Esophagus muscularis mucosa (tissue), 4 donors: ENCODE results near the gene ANKRD44. TPM values are rescaled to one million over a fixed set of nuclear protein-coding genes. Genes with fewer than 3 reads are reported as not detected.

Experiments used
- DNase-seq: peaks from one replicate; pipeline ENCODE4 v3.0.0-alpha.2; 2017; ENCODE audit errors: extremely low spot score
- H3K27ac ChIP-seq, 4 donors: fragments of 200-600 bp; sonication (generic); replicated peaks in 1 of 4; 1 replicate in 3 of 4; 2 replicates in 1 of 4; pipeline ENCODE4 v1.5.1; 2016 to 2019; ENCODE audit warnings: mild to moderate bottlenecking in 1 of 4
- H3K27me3 ChIP-seq, 4 donors: fragments of 200-600 bp; sonication (generic); one replicate each; pipeline versions ENCODE4 v1.5.1 to v1.6.0; 2016 to 2019
- H3K36me3 ChIP-seq, 4 donors: fragments of 200-600 bp; sonication (generic); one replicate each; pipeline ENCODE4 v1.5.1; 2016 to 2019
- H3K4me1 ChIP-seq, 4 donors: fragments of 200-600 bp; sonication (generic); one replicate each; pipeline ENCODE4 v1.5.1; 2016 to 2019
- H3K4me3 ChIP-seq, 4 donors: fragments of 200-600 bp; sonication (generic); 1 replicate in 2 of 4; 2 replicates in 2 of 4; pipeline ENCODE4 v1.5.1; 2016 to 2019; ENCODE audit warnings: mild to moderate bottlenecking in 4 of 4, moderate library complexity in 1 of 4
- H3K9me3 ChIP-seq, 4 donors: fragments of 200-600 bp; sonication (generic); 1 replicate in 3 of 4; 2 replicates in 1 of 4; pipeline ENCODE4 v1.5.1; 2016 to 2019
- CTCF ChIP-seq, 3 experiments: fragments of 200-600 bp in 2 of 3; fragments of 450-650 bp in 1 of 3; sonication (generic) in 2 of 3; IDR thresholded peaks; one replicate each; pipeline ENCODE4 v1.5.1; 2017 to 2019; ENCODE audit warnings: antibody characterized with exemption in 3 of 3, mild to moderate bottlenecking in 2 of 3, moderate library complexity in 1 of 3
- EP300 ChIP-seq: sonication (generic); formaldehyde crosslinking; IDR thresholded peaks from one replicate; pipeline ENCODE4 v1.6.1; 2017; ENCODE audit warnings: antibody characterized with exemption
- POLR2A ChIP-seq: fragments of 450-650 bp; IDR thresholded peaks from one replicate; pipeline ENCODE4 v1.6.1; 2017; ENCODE audit warnings: antibody characterized with exemption, moderate library complexity, mild to moderate bottlenecking, low read depth
- POLR2AphosphoS5 ChIP-seq, 2 donors: sonication (generic); formaldehyde crosslinking; IDR thresholded peaks; one replicate each; pipeline ENCODE4 v1.6.1; 2017; ENCODE audit warnings: antibody characterized with exemption in 2 of 2
- WGBS: methylation state at CpG from one replicate; pipeline ENCODE4 v1.1.5; 2018; 5-methylcytosine and 5-hydroxymethylcytosine counted together
- intact Hi-C: fragments of 100-400 bp; cut with DNase I; formaldehyde crosslinking; loops from one replicate; pipeline ENCODE4 v1.15.1; 2023
- total RNA-seq, 4 donors: library from RNA; depleted of rRNA; stranded (reverse); fragments of >200 nt; gene quantifications; one replicate each; pipeline versions ENCODE4 v1.1.0 to v1.2.1, GENCODE V29; 2016

Gene ANKRD44
- total RNA-seq, 4 donors from 2014 or later: 41.4 to 76.6 (median 48.1) TPM

GRCh38 chr2:197055045-197055444 is 255.5 kb downstream of the ANKRD44 start:
- peaks cover 0 to 14% (median 8%) of the 10 kb centered on the region in 4 donors for H3K9me3 ChIP-seq
- H3K36me3 ChIP-seq: peaks cover 0 to 16% (median 7%) of the 10 kb centered on the region in 4 donors
- H3K4me3 ChIP-seq: no peak overlapping the region
- intact Hi-C loops: no loop called here
- H3K27ac ChIP-seq: no peak overlapping the region
- no peaks in the 10 kb centered on the region for H3K27me3 ChIP-seq
- DNase-seq: no peak
- TF ChIP-seq POLR2A (no peak), EP300 (no peak), POLR2AphosphoS5 (IDR thresholded peaks at IDR 0.05) (no peak), CTCF (IDR thresholded peaks at IDR 0.05) (no peak)
- no peaks in the 10 kb centered on the region for H3K4me1 ChIP-seq

DNA sequence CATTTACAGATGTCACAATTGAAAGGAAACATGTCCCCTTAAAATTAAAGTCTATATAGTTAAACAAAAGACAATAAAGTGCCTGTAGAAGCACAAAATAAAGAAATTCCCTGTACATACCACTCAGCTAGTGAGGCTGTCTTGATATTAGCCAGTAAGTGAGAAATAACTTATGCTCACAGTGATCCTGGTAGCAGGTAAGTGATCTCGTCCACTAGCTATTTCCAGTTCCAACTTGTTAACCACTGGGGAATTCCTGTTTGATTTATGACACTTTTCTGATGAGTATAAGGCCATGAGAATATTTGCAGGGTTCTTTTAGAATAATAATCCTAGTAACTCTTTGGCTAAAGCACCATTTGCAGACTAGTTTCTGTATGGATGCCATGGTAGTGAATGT is 256.1 kb downstream of the ANKRD44 start:
- 54% methylated on average over 1 of the region's 1 CpG for WGBS

DNA sequence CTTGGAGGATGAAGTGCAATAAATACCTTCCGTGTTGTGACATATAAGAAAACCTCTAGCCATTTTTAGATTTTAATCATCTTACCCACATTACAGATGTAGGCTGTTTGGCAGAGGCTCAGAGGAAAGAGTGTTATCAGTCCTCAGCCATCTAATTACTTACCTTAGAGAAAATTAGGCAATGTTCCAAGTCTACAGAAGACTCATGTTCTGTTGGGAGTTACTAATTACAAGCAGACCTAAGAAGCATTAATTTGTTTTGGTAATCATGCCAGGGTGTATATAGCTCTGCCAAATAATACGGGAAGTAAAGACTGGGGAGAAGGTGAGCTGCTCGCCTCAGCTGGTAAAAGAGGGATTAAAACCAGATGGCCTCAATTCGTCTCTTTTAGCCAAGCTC is 258.2 kb downstream of the ANKRD44 start:
- Histone ChIP-seq H3K27ac (no peak overlapping the region), H3K27me3 (no peaks in the 10 kb centered on the region), H3K9me3 (peaks cover 0 to 14% (median 8%) of the 10 kb centered on the region in 4 donors), H3K4me1 (no peaks in the 10 kb centered on the region), H3K4me3 (no peak overlapping the region), H3K36me3 (peaks cover 0 to 16% (median 7%) of the 10 kb centered on the region in 4 donors)
- DNase-seq: no peak
- intact Hi-C loops: no loop called here
- 63% methylated on average over 4 of the region's 4 CpGs for WGBS
- TF ChIP-seq POLR2AphosphoS5 (IDR thresholded peaks at IDR 0.05) (no peak), CTCF (IDR thresholded peaks at IDR 0.05) (no peak), POLR2A (no peak), EP300 (no peak)

More for the DNA sequence above, 256.1 kb downstream of the ANKRD44 start:
- no peaks in the 10 kb centered on the region for H3K27me3 ChIP-seq
- no peak overlapping the region for H3K27ac ChIP-seq
- intact Hi-C loops: no loop called here
- H3K9me3 ChIP-seq: peaks cover 0 to 14% (median 8%) of the 10 kb centered on the region in 4 donors
- TF ChIP-seq POLR2A (no peak), POLR2AphosphoS5 (IDR thresholded peaks at IDR 0.05) (no peak), CTCF (IDR thresholded peaks at IDR 0.05) (no peak), EP300 (no peak)
- no peak overlapping the region for H3K4me3 ChIP-seq
- peaks cover 0 to 16% (median 7%) of the 10 kb centered on the region in 4 donors for H3K36me3 ChIP-seq
- H3K4me1 ChIP-seq: no peaks in the 10 kb centered on the region
- no peak for DNase-seq

DNA sequence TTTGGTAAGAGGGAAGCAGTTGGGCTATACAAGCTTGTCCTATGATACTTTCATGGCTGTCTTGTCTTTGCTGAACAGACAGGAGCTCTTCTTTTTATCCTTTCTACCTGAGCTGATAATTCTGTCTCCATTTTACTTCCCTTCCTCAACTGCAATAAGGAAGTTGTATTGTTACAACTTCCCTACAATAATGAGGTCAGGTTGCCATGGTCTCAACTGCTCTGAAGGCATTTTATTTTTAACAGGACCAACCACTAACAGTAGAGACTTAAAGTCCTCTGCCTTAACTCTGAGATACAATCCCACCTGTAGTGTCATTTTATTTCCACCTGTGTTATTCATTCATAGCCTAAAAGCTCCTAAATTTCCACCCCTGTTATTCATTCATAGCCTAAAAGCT is 265.5 kb downstream of the ANKRD44 start:
- no peaks in the 10 kb centered on the region for H3K9me3 ChIP-seq
- no peaks in the 10 kb centered on the region for H3K36me3 ChIP-seq
- H3K4me1 ChIP-seq: no peaks in the 10 kb centered on the region
- H3K4me3 ChIP-seq: no peak overlapping the region
- intact Hi-C loops: no loop called here
- no peak for DNase-seq
- no peak overlapping the region for H3K27ac ChIP-seq
- TF ChIP-seq CTCF (IDR thresholded peaks at IDR 0.05) (no peak), EP300 (no peak), POLR2AphosphoS5 (IDR thresholded peaks at IDR 0.05) (no peak), POLR2A (no peak)
- H3K27me3 ChIP-seq: no peaks in the 10 kb centered on the region

- TF ChIP-seq EP300 (no peak), POLR2AphosphoS5 (IDR thresholded peaks at IDR 0.05) (no peak), CTCF (IDR thresholded peaks at IDR 0.05) (no peak), POLR2A (no peak)
- intact Hi-C loops: no loop called here
- Histone ChIP-seq H3K27me3 (no peaks in the 10 kb centered on the region), H3K36me3 (peaks cover 0 to 3% (median 0%) of the 10 kb centered on the region in 4 donors), H3K9me3 (no peaks in the 10 kb centered on the region), H3K4me3 (no peak overlapping the region), H3K4me1 (peaks cover 5 to 17% (median 10%) of the 10 kb centered on the region in 4 donors), H3K27ac (no peak overlapping the region)
- no peak for DNase-seq
- 92% methylated on average over 5 of the region's 5 CpGs for WGBS
Observed at GRCh38 chr2:197042739-197043196, 267.8 kb downstream of the ANKRD44 start.
